IMR-90 (cell line): ENCODE measurements around the gene EPB41L1. TPM values are rescaled to one million over a fixed set of nuclear protein-coding genes. Genes with fewer than 3 reads are reported as not detected.

Experiments
- ATAC-seq: fragments of 200-7000 bp; cut with Tn5 transposase; 2 replicates; pipeline ENCODE4 v1.9.1; 2020; ENCODE audit warnings: low read depth, mild to moderate bottlenecking, moderate library complexity
- BruUV-seq: library from RNA; stranded (reverse); fragments of 400-500 nt; replicated peaks from 2 replicates; lab custom pipeline; 2021; lab: Mats Ljungman, UMichigan
- CTCF ChIA-PET: fragments of 300-600 bp; formaldehyde crosslinking; extraction: SDS; loops from one replicate; lab custom pipeline; 2021; ENCODE audit warnings: antibody characterized with exemption; lab: Yijun Ruan, JAX
- POLR2A ChIA-PET: fragments of 300-600 bp; sonication (Branson Sonifier 250); formaldehyde crosslinking; loops from one replicate; lab custom pipeline; 2022; ENCODE audit warnings: antibody characterized with exemption; ENCODE audit not compliant: unreplicated experiment; lab: Charles Lee
- DNase-seq: peaks from one replicate; pipeline ENCODE4 v3.0.0; 2013
- H2AFZ ChIP-seq: replicated peaks from 2 replicates; pipeline ENCODE3; 2013; ENCODE audit warnings: low read length, mild to moderate bottlenecking; ENCODE audit not compliant: poor library complexity
- H2AK5ac ChIP-seq: 2 replicates; pipeline ENCODE4 v1.6.1; 2013; ENCODE audit warnings: low read depth, low read length, inconsistent platforms
- H2AK9ac ChIP-seq: replicated peaks from 2 replicates; pipeline ENCODE3; 2013; ENCODE audit warnings: mild to moderate bottlenecking, low read depth, low read length, moderate library complexity; ENCODE audit not compliant: poor library complexity
- H2BK120ac ChIP-seq: 2 replicates; pipeline ENCODE4 v1.6.1; 2013; ENCODE audit warnings: low read depth, low read length, inconsistent platforms
- H2BK15ac ChIP-seq: 3 replicates; pipeline ENCODE4 v1.6.1; 2013; ENCODE audit warnings: low read depth, low read length, inconsistent platforms
- H2BK20ac ChIP-seq: 2 replicates; pipeline ENCODE4 v1.6.1; 2013; ENCODE audit warnings: low read depth, mild to moderate bottlenecking, inconsistent platforms, low read length, moderate library complexity
- H2BK5ac ChIP-seq: 2 replicates; pipeline ENCODE4 v1.6.1; 2013; ENCODE audit warnings: mild to moderate bottlenecking, low read depth, low read length, inconsistent platforms; ENCODE audit not compliant: poor library complexity, severe bottlenecking
- H3K14ac ChIP-seq: replicated peaks from 2 replicates; pipeline ENCODE4 v1.6.1; 2013; ENCODE audit warnings: low read depth, low read length, inconsistent platforms
- H3K18ac ChIP-seq: 2 replicates; pipeline ENCODE4 v1.6.1; 2013; ENCODE audit warnings: low read depth, low read length, control low read depth
- H3K23ac ChIP-seq: 2 replicates; pipeline ENCODE4 v1.6.1; 2013; ENCODE audit warnings: low read depth, low read length, inconsistent platforms
- H3K27ac ChIP-seq: 2 replicates; pipeline ENCODE4 v1.5.1; 2013; ENCODE audit warnings: mild to moderate bottlenecking, control low read depth, low read length; ENCODE audit not compliant: insufficient read depth
- H3K27me3 ChIP-seq: 2 replicates; pipeline ENCODE4 v1.6.1; 2013; ENCODE audit warnings: low read length; ENCODE audit not compliant: control insufficient read depth, insufficient read depth
- H3K36me3 ChIP-seq: 2 replicates; pipeline ENCODE4 v1.6.1; 2013; ENCODE audit warnings: low read length, mixed read lengths; ENCODE audit not compliant: control insufficient read depth, insufficient read depth
- H3K4ac ChIP-seq: 2 replicates; pipeline ENCODE4 v1.6.1; 2013; ENCODE audit warnings: low read depth, low read length, inconsistent platforms
- H3K4me1 ChIP-seq: 2 replicates; pipeline ENCODE4 v1.6.1; 2013; ENCODE audit warnings: low read length, mixed read lengths; ENCODE audit not compliant: control insufficient read depth, insufficient read depth
- H3K4me2 ChIP-seq: 2 replicates; pipeline ENCODE4 v1.6.1; 2013; ENCODE audit warnings: low read depth, mild to moderate bottlenecking, control low read depth, low read length, moderate library complexity
- H3K4me3 ChIP-seq: 2 replicates; pipeline ENCODE4 v1.5.1; 2013; ENCODE audit warnings: low read depth, mild to moderate bottlenecking, control low read depth, low read length, moderate library complexity; ENCODE audit not compliant: insufficient read depth
- H3K56ac ChIP-seq: 2 replicates; pipeline ENCODE4 v1.6.1; 2013; ENCODE audit warnings: low read length, inconsistent platforms; ENCODE audit not compliant: insufficient read depth; ENCODE audit errors: extremely low read depth
- H3K79me1 ChIP-seq, 2 experiments: 2 replicates each; pipeline ENCODE4 v1.6.1; 2013; ENCODE audit warnings: low read length in 2 of 2, inconsistent platforms in 1 of 2, low read depth in 1 of 2
- H3K9ac ChIP-seq: 2 replicates; pipeline ENCODE4 v1.6.1; 2013; ENCODE audit warnings: low read depth, low read length, control low read depth
- H3K9me1 ChIP-seq: 2 replicates; pipeline ENCODE4 v1.6.1; 2013; ENCODE audit warnings: low read length, inconsistent platforms; ENCODE audit not compliant: insufficient read depth
- H3K9me3 ChIP-seq: 2 replicates; pipeline ENCODE4 v1.6.1; 2013; ENCODE audit warnings: low read length; ENCODE audit not compliant: control insufficient read depth, insufficient read depth
- H4K20me1 ChIP-seq: 2 replicates; pipeline ENCODE4 v1.6.1; 2013; ENCODE audit warnings: low read length, inconsistent platforms; ENCODE audit not compliant: insufficient read depth
- H4K5ac ChIP-seq: 2 replicates; pipeline ENCODE4 v1.6.1; 2013; ENCODE audit warnings: mild to moderate bottlenecking, low read depth, low read length, control low read depth
- H4K8ac ChIP-seq, 2 experiments: 2 replicates each; pipeline ENCODE4 v1.6.1; 2013; ENCODE audit warnings: low read depth in 2 of 2, low read length in 2 of 2, control low read depth in 1 of 2, inconsistent platforms in 1 of 2
- H4K91ac ChIP-seq: 2 replicates; pipeline ENCODE4 v1.6.1; 2013; ENCODE audit warnings: low read depth, low read length, inconsistent platforms; ENCODE audit not compliant: insufficient read depth
- BHLHE40 ChIP-seq: fragments of 150-350 bp; IDR thresholded peaks from 2 replicates; pipeline ENCODE4 v1.6.1; 2016; ENCODE audit warnings: mild to moderate bottlenecking, low read depth, low read length
- CEBPB ChIP-seq: IDR thresholded peaks from 2 replicates; pipeline ENCODE4 v1.6.1; 2012; ENCODE audit warnings: low read depth, low read length, improper control_type of control experiment
- CHD1 ChIP-seq: IDR thresholded peaks from 2 replicates; pipeline ENCODE4 v1.6.1; 2012; ENCODE audit warnings: low read depth, low read length, improper control_type of control experiment
- CTCF ChIP-seq: conservative IDR thresholded peaks from 2 replicates; pipeline ENCODE4 v1.5.1; 2012; ENCODE audit warnings: mild to moderate bottlenecking, low read depth, low read length, improper control_type of control experiment
- ELK1 ChIP-seq: fragments of 150-350 bp; IDR thresholded peaks from 2 replicates; pipeline ENCODE4 v1.6.1; 2016; ENCODE audit warnings: low read depth, mild to moderate bottlenecking, low read length, moderate library complexity, borderline replicate concordance
- FOS ChIP-seq: fragments of 150-350 bp; IDR thresholded peaks from 2 replicates; pipeline ENCODE4 v1.6.1; 2016; ENCODE audit warnings: low read depth, low read length
- MAFK ChIP-seq: IDR thresholded peaks from 2 replicates; pipeline ENCODE4 v1.6.1; 2012; ENCODE audit warnings: low read depth, low read length, improper control_type of control experiment
- MAZ ChIP-seq: IDR thresholded peaks from 2 replicates; pipeline ENCODE4 v1.6.1; 2012; ENCODE audit warnings: low read depth, mild to moderate bottlenecking, low read length, improper control_type of control experiment, moderate library complexity, borderline replicate concordance
- MXI1 ChIP-seq: IDR thresholded peaks from 2 replicates; pipeline ENCODE4 v1.6.1; 2012; ENCODE audit warnings: low read depth, mild to moderate bottlenecking, low read length, moderate library complexity, borderline replicate concordance
- NFE2L2 ChIP-seq: fragments of 150-350 bp; IDR thresholded peaks from 2 replicates; pipeline ENCODE4 v1.6.1; 2016; ENCODE audit warnings: low read depth, mild to moderate bottlenecking, low read length
- POLR2A ChIP-seq: IDR thresholded peaks from 2 replicates; pipeline ENCODE4 v1.6.1; 2012; ENCODE audit warnings: mild to moderate bottlenecking, low read depth, low read length
- RAD21 ChIP-seq: IDR thresholded peaks from 2 replicates; pipeline ENCODE4 v1.6.1; 2012; ENCODE audit warnings: low read length, improper control_type of control experiment
- RCOR1 ChIP-seq: IDR thresholded peaks from 2 replicates; pipeline ENCODE4 v1.6.1; 2012; ENCODE audit warnings: mild to moderate bottlenecking, low read length, improper control_type of control experiment; ENCODE audit not compliant: insufficient replicate concordance
- RFX5 ChIP-seq: IDR thresholded peaks from 2 replicates; pipeline ENCODE4 v1.8.0; 2012; ENCODE audit warnings: low read depth, mild to moderate bottlenecking, low read length, moderate library complexity
- SMC3 ChIP-seq: fragments of 150-350 bp; IDR thresholded peaks from 2 replicates; pipeline ENCODE4 v1.6.1; 2016; ENCODE audit warnings: low read depth, mild to moderate bottlenecking, antibody characterized with exemption, low read length, moderate library complexity
- dilution Hi-C: fragments of 300-500 bp; cut with HindIII; formaldehyde crosslinking; loops from one replicate; pipeline ENCODE4 v1.14.3; 2018; ENCODE audit warnings: low sequenced_read_pairs; ENCODE audit not compliant: unreplicated experiment
- in situ Hi-C: fragments of 300-500 bp; cut with MboI; formaldehyde crosslinking; loops from 3 replicates; pipeline ENCODE4 v1.14.3; 2019; ENCODE audit warnings: low sequenced_read_pairs, inconsistent platforms, mixed read lengths
- intact Hi-C: fragments of 100-400 bp; cut with micrococcal nuclease; formaldehyde crosslinking; loops from 2 replicates; pipeline ENCODE4 v1.10.0; 2022
- polyA plus RNA-seq, 3 experiments: library from polyadenylated mRNA; depleted of rRNA; stranded (reverse); fragments of >200 nt; gene quantifications; 2 replicates each; pipeline ENCODE4 v1.2.3, GENCODE V29; 2012; ENCODE audit warnings: low replicate concordance in 1 of 3
- total RNA-seq: library from RNA; depleted of rRNA; stranded (reverse); fragments of >200 nt; gene quantifications from 2 replicates; pipeline ENCODE4 v1.2.3, GENCODE V29; 2012
- TF ChIP-seq, protein P1 (sequence below): fragments of 150-350 bp; IDR thresholded peaks from 2 replicates; pipeline ENCODE4 v1.6.1; 2017; ENCODE audit warnings: mild to moderate bottlenecking, antibody characterized with exemption, low read length, low read depth

Gene EPB41L1
- total and polyA plus RNA-seq, 2 of the 4 experiments (the other 2 are of a cell fraction) = 12.5 to 33.7 TPM

GRCh38 chr20:36180323-36180722, 25.8 kb downstream of the EPB41L1 start:
- H2BK5ac ChIP-seq = no peak overlapping the region
- no peak overlapping the region for H3K14ac ChIP-seq
- H2BK15ac ChIP-seq = no peak overlapping the region
- H2BK20ac ChIP-seq = no peak overlapping the region
- H2AK9ac ChIP-seq = no peak overlapping the region
- CTCF ChIA-PET = no interaction called here
- no peak for ATAC-seq
- no peak overlapping the region for H3K4ac ChIP-seq
- no peak overlapping the region for H2BK120ac ChIP-seq
- H3K27ac ChIP-seq = no peak overlapping the region
- no peak for TF ChIP-seq FOS
- TF ChIP-seq CTCF = no peak
- no peak for TF ChIP-seq NFE2L2
- TF ChIP-seq, protein P1, sequence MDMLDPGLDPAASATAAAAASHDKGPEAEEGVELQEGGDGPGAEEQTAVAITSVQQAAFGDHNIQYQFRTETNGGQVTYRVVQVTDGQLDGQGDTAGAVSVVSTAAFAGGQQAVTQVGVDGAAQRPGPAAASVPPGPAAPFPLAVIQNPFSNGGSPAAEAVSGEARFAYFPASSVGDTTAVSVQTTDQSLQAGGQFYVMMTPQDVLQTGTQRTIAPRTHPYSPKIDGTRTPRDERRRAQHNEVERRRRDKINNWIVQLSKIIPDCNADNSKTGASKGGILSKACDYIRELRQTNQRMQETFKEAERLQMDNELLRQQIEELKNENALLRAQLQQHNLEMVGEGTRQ = no peak
- no peak for TF ChIP-seq MAZ
- TF ChIP-seq CEBPB = no peak
- no peak for TF ChIP-seq MAFK
- no peak for TF ChIP-seq MXI1
- no peak for TF ChIP-seq BHLHE40
- TF ChIP-seq ELK1 = no peak
- TF ChIP-seq RAD21 = no peak
- TF ChIP-seq CHD1 = no peak
- no peak for TF ChIP-seq RCOR1
- no peak for TF ChIP-seq RFX5
- no peak for TF ChIP-seq POLR2A
- no peak for TF ChIP-seq SMC3
- H3K9ac ChIP-seq = no peak overlapping the region
- H3K4me3 ChIP-seq = no peak overlapping the region
- H3K4me2 ChIP-seq = no peak overlapping the region
- no peaks in the 10 kb centered on the region for H3K9me3 ChIP-seq
- peaks cover 8% of the 10 kb centered on the region for H3K4me1 ChIP-seq
- intact Hi-C loops = no loop called here
- no peak for DNase-seq
- H3K18ac ChIP-seq = no peak overlapping the region
- no TSS peak for BruUV-seq
- H3K27me3 ChIP-seq = no peaks in the 10 kb centered on the region
- H2AK5ac ChIP-seq = no peak overlapping the region
- H3K9me1 ChIP-seq = peaks cover 13% of the 10 kb centered on the region
- H4K20me1 ChIP-seq = no peaks in the 10 kb centered on the region
- H4K5ac ChIP-seq = no peak overlapping the region
- no peak overlapping the region for H4K8ac ChIP-seq
- no peak overlapping the region for H3K56ac ChIP-seq
- POLR2A ChIA-PET = no interaction called here
- no peak overlapping the region for H4K91ac ChIP-seq
- H3K23ac ChIP-seq = no peak overlapping the region
- dilution Hi-C loops = no loop called here
- H3K36me3 ChIP-seq = peaks cover 2% of the 10 kb centered on the region; the same call in 1 of the 2 replicates
- no peaks in the 10 kb centered on the region; a peak in 1 of 4 replicates for H3K79me1 ChIP-seq
- in situ Hi-C loops = no loop called here
- H2AFZ ChIP-seq = no peak overlapping the region
